ENCODE measurements around the gene TTC27. TPM values are rescaled to one million over a fixed set of nuclear protein-coding genes. Genes with fewer than 3 reads are reported as not detected.
"Not testable (repeated sequence)": the region's sequence is repeated elsewhere in the genome, so short reads cannot be mapped to it uniquely, and the experiment has no call there.

TTC27 gene
- total RNA-seq, 2 donors from 2014 or later = 21.3 to 43.2 TPM

DNA sequence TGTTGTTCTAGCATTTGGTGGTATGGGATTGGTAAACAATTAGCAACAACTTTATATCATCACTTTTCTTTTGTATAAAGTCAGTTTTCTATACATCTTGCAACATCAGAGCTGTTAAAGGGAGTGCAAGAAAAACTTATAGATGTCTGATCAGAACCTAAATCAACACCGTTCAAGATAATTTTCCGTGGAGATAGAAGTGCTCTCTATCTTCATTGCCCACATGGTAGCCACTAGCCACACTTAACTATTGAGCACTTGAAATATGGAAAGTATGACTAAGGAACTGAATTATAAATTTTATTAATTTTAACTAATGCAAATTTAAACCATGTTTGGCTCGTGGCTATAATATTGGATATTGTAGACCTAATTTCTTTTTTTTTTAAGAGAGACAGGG is 5.2 kb downstream of the TTC27 start:
- ATAC-seq (no peak), DNase-seq (ENCODE audit: low spot score) (no peak)
- Mint-ChIP-seq H3K27ac (no peak overlapping the region), H3K27me3 (no peaks in the 10 kb centered on the region), H3K4me1 (ENCODE audit: low read depth in 2 of 2) (peaks cover 11 to 13% of the 10 kb centered on the region in 2 donors), H3K36me3 (peaks cover 18% of the 10 kb centered on the region), H3K4me3 (no peak overlapping the region), H3K9me3 (no peaks in the 10 kb centered on the region)

DNA sequence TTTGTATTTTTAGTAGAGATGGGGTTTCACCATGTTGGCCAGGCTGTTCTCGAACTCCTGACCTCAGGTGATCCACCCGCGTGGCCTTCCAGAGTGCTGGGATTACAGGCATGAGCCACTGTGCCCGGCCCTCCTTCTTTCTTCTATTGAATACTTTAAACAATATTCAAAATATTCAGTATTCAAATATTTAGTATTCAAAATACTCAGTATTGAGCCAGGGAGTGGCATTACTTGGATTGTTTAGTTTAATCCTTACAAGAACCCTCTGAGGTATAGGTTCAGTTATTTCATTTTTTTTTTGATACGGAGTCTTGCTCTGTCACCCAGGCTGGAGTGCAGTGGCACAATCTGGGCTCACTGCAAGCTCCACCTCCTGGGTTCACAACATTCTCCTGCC is 10.7 kb downstream of the TTC27 start:
- H3K27me3 Mint-ChIP-seq; H3K9me3 Mint-ChIP-seq; H3K4me1 Mint-ChIP-seq (ENCODE audit: low read depth in 2 of 2); DNase-seq (ENCODE audit: low spot score); H3K4me3 Mint-ChIP-seq; ATAC-seq; H3K27ac Mint-ChIP-seq: not testable (repeated sequence)
- H3K36me3 Mint-ChIP-seq = peaks cover 10% of the 10 kb centered on the region

DNA sequence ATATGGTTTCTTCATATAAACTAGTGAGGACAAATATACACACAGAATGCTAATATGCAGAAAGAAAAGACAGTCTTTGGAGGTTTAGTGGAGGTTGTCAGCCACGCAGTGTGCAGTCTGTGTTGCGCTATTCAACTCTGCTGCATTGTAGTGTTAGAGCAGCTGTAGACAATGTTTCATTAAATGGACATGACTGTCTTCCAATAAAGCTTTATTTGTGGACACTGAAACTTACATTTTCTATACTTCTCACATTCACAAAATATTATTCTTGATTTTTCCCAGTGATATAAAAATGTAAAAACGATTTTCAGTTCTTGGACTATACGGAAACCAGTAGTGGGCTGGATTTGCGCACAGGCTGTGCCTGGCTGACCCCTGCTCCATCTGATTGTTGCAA is 13.3 kb downstream of the TTC27 start:
- Mint-ChIP-seq H3K36me3 (peaks cover 4% of the 10 kb centered on the region), H3K4me3 (no peak overlapping the region), H3K27me3 (no peaks in the 10 kb centered on the region), H3K27ac (no peak overlapping the region), H3K4me1 (ENCODE audit: low read depth in 2 of 2) (peaks cover 0 to 3% of the 10 kb centered on the region in 2 donors), H3K9me3 (no peaks in the 10 kb centered on the region)
- no peak for ATAC-seq
- no peak for DNase-seq (ENCODE audit: low spot score)

DNA sequence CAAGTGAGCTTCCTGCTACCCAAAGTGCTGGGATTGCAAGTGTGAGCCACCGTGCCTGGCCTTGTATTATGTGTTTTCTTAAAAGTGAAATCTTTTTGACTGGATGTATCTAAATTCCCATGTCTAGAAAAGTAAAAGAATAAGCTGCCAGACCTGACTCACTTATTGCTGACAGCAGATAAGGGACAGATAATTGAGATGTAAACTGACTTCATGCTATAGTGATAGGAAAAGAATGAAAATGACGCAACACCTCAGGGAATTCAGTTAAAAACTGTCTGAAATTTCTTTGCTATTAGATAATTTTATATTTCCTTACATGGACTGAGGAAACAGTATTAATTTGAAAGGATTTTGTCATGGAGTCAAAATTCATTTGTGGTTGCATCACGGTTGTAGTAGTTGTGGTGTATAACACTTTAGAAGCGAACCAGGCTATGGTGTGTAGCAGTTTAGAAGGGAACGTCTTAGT is 19.4 kb downstream of the TTC27 start:
- ATAC-seq = no peak
- no peaks in the 10 kb centered on the region for H3K9me3 Mint-ChIP-seq
- DNase-seq (ENCODE audit: low spot score) = no peak
- no peaks in the 10 kb centered on the region for H3K27me3 Mint-ChIP-seq
- no peak overlapping the region for H3K27ac Mint-ChIP-seq
- peaks cover 12% of the 10 kb centered on the region for H3K36me3 Mint-ChIP-seq
- H3K4me3 Mint-ChIP-seq = no peak overlapping the region
- no peaks in the 10 kb centered on the region for H3K4me1 Mint-ChIP-seq (ENCODE audit: low read depth in 2 of 2)

DNA sequence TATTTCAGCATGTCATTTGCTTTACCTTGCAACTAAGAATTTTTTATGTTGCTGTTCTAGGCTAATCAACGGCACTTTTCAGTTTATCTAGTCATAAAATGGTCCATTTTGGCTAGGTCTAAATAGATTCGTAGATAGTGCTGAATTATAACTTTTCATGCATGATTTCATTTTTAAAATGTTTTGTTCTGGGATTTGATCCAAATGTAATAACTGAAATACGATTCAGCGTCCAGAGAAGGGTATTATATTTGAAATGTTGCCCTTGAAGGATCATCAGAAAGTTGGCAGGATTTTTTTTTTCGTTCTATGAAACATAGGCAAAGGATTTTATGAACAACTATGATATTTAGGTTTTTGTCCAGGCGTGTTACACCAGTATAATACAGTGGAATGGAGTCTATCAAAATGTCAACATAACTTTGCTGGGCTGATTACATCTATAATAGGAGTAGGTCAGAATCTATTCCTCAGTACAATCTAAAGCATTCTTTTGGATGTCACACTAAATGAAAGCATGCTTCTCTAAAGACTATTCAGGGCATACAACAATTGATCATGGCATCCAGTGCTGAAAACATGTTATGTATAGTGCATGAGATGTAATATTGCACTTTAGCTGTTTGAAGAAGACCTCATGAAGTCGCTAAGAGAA is 24.8 kb downstream of the TTC27 start:
- H3K4me1 Mint-ChIP-seq (ENCODE audit: low read depth in 2 of 2) = no peaks in the 10 kb centered on the region
- no peak overlapping the region for H3K27ac Mint-ChIP-seq
- H3K36me3 Mint-ChIP-seq = peaks cover 12% of the 10 kb centered on the region
- no peak overlapping the region for H3K4me3 Mint-ChIP-seq
- no peaks in the 10 kb centered on the region for H3K27me3 Mint-ChIP-seq
- H3K9me3 Mint-ChIP-seq = no peaks in the 10 kb centered on the region
- DNase-seq (ENCODE audit: low spot score) (no peak), ATAC-seq (no peak)

DNA sequence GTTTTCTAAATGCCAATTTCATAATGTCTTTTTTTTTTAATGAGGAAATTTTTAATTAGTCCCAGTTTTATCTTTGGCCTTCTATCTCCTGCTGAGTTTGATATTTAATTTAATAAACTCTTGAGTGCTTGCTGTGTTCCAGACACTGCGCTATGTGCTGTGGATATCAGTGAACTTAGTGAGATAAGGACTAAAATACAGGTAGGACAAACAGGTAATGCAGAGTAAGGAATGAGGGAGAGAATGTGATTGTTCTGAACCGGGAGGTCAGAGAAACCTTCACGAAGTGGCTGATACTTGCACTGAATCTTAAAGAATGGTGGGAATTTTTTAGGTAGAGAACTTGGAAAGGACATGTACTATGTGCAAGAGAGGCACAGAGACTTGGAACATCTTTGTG is 28.2 kb downstream of the TTC27 start:
- ATAC-seq = no peak
- Mint-ChIP-seq H3K27me3 (no peaks in the 10 kb centered on the region), H3K4me1 (ENCODE audit: low read depth in 2 of 2) (peaks cover 0 to 3% of the 10 kb centered on the region in 2 donors), H3K4me3 (no peak overlapping the region), H3K27ac (no peak overlapping the region), H3K36me3 (peaks cover 13% of the 10 kb centered on the region), H3K9me3 (no peaks in the 10 kb centered on the region)
- DNase-seq (ENCODE audit: low spot score) = no peak

DNA sequence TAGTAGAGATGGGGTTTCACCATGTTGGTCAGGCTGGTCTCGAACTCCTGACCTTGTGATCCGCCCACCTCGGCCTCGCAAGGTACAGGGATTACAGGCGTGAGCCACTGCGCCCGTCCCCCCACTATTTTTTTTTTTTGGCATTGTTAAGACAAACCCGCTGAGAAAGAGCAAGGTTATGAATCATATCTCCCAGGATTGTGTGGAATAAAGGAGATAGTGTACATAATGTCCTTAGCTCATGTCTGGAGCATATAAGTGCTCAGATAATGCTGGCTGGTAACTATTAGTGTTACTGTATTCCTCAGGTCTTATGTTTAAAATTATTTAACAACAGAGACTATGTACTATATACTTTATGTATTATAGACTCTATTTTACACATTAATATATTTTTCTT is 36.0 kb downstream of the TTC27 start:
- no peak overlapping the region for H3K4me3 Mint-ChIP-seq
- DNase-seq (ENCODE audit: low spot score) (no peak), ATAC-seq (no peak)
- no peaks in the 10 kb centered on the region for H3K9me3 Mint-ChIP-seq
- H3K27ac Mint-ChIP-seq = no peak overlapping the region
- no peaks in the 10 kb centered on the region for H3K27me3 Mint-ChIP-seq
- H3K36me3 Mint-ChIP-seq = peaks cover 12% of the 10 kb centered on the region
- H3K4me1 Mint-ChIP-seq (ENCODE audit: low read depth in 2 of 2) = peaks cover 0 to 18% of the 10 kb centered on the region in 2 donors

DNA sequence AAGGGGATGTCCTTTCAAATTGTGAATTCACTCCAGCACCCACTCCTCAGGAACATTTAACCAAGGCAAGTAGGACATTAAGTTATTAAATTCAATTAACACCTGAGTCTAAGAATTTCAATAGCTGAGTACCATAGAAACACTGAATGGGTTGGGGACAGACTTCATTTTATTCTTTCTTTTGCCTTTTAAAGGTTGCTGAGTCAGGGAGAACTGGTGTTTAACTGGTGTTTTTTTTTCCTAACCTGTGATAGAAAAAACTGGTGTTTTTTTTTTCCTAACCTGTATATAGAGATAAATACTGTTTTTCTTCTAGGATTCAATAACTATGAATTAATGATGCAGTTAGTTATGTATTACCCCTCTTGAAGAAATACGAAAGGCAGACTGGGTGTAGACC is 38.9 kb downstream of the TTC27 start:
- H3K27me3 Mint-ChIP-seq = no peaks in the 10 kb centered on the region
- no peak overlapping the region for H3K4me3 Mint-ChIP-seq
- ATAC-seq (no peak), DNase-seq (ENCODE audit: low spot score) (no peak)
- H3K4me1 Mint-ChIP-seq (ENCODE audit: low read depth in 2 of 2) = peaks cover 0 to 8% of the 10 kb centered on the region in 2 donors
- no peak overlapping the region for H3K27ac Mint-ChIP-seq
- no peaks in the 10 kb centered on the region for H3K36me3 Mint-ChIP-seq
- H3K9me3 Mint-ChIP-seq = no peaks in the 10 kb centered on the region

DNA sequence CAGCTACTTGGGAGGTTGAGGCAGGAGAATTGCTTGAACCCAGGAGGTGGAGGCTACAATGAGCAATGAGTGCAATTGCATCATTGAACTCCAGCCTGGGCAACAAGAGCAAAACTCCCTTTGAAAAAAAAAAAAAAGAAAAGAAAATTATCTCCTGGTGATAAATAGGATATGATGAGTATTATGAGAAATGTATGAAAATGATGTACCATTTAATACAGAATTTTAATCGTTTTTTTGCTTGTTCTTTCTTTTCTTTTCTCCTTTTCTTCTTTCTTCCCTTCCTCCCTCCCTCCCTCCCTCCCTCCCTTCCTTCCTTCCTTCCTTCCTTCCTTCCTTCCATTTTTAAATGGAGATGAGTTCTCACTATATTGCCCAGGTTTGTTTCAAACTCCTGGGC is 40.4 kb downstream of the TTC27 start:
- H3K27ac Mint-ChIP-seq = no peak overlapping the region
- H3K4me1 Mint-ChIP-seq (ENCODE audit: low read depth in 2 of 2) = no peaks in the 10 kb centered on the region
- H3K9me3 Mint-ChIP-seq = no peaks in the 10 kb centered on the region
- DNase-seq (ENCODE audit: low spot score) (no peak), ATAC-seq (no peak)
- H3K27me3 Mint-ChIP-seq = no peaks in the 10 kb centered on the region
- H3K4me3 Mint-ChIP-seq = no peak overlapping the region
- no peaks in the 10 kb centered on the region for H3K36me3 Mint-ChIP-seq

DNA sequence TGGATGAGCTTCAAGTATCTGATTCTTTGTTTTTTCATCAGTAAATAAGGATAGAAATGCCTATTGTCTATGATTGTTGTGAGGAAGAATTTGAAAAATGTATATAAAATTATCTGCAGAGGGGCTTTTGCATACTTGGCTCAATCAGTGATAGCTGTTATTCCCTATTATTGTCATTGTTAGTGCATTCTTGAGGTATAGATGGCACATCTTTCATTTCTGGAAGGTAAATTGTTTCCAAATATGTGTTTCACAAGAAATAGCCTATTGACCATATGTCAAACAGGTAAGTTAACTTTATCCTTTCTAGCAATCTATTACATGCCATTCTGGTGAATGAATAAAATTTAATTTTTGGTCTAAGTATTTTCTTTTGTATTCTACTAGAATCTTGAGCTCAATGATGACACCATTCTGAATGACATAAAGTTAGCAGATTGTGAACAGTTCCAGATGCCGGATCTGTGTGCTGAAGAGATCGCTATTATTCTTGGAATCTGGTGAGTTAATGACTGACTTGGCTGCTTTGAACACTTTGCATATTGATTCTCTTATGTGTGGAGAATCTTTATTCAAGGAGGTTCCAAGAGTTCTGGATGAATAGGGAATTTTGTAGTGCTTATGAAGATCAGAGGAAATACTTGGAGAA is 44.2 kb downstream of the TTC27 start:
- ATAC-seq (no peak), DNase-seq (ENCODE audit: low spot score) (no peak)
- Mint-ChIP-seq H3K4me3 (no peak overlapping the region), H3K27ac (no peak overlapping the region), H3K4me1 (ENCODE audit: low read depth in 2 of 2) (no peaks in the 10 kb centered on the region), H3K27me3 (no peaks in the 10 kb centered on the region), H3K36me3 (no peaks in the 10 kb centered on the region), H3K9me3 (no peaks in the 10 kb centered on the region)

DNA sequence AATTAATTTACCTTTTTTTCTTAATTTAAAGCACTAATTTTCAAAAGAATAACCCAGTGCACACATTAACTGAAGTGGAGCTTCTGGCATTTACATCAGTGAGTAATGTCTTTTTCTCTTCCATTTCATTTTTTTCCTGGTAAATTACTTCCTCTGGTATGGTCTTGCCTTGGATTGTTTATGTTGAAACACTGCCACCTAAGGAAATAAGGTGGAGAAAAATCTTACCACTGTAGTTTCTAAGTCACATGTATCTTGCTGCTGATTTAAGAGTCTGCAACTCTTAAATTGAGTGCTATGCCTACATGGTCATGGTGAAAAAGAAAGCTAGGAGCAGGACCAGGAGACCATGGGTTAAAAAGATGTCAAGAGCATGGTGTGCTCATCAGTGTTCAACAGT is 51.0 kb downstream of the TTC27 start:
- no peaks in the 10 kb centered on the region for H3K4me1 Mint-ChIP-seq (ENCODE audit: low read depth in 2 of 2)
- H3K27ac Mint-ChIP-seq = no peak overlapping the region
- no peak overlapping the region for H3K4me3 Mint-ChIP-seq
- H3K36me3 Mint-ChIP-seq = peaks cover 5% of the 10 kb centered on the region
- no peaks in the 10 kb centered on the region for H3K9me3 Mint-ChIP-seq
- DNase-seq (ENCODE audit: low spot score) (no peak), ATAC-seq (no peak)
- H3K27me3 Mint-ChIP-seq = no peaks in the 10 kb centered on the region

DNA sequence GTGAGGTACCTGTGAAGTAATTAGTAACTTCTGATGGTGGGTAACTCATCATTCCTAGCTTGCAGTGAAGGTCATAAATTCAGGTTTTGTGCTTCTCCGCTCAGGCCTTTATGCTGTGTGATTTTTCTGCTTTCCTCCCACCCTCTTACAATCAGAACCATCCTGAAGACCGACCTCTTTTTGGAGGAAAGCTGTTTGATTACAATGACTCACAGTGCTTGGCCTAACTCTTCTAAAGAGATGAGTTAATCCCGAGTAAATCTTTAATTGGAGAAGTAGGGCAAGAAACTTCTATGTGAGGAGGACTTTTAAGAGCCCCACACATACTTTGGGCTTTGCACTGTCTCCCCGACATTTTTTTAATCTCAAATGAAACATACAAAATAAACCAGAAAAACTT is 53.1 kb downstream of the TTC27 start:
- DNase-seq (ENCODE audit: low spot score) (no peak), ATAC-seq (no peak)
- Mint-ChIP-seq H3K36me3 (peaks cover 5% of the 10 kb centered on the region), H3K27ac (no peak overlapping the region), H3K4me1 (ENCODE audit: low read depth in 2 of 2) (no peaks in the 10 kb centered on the region), H3K27me3 (no peaks in the 10 kb centered on the region), H3K9me3 (no peaks in the 10 kb centered on the region), H3K4me3 (no peak overlapping the region)

DNA sequence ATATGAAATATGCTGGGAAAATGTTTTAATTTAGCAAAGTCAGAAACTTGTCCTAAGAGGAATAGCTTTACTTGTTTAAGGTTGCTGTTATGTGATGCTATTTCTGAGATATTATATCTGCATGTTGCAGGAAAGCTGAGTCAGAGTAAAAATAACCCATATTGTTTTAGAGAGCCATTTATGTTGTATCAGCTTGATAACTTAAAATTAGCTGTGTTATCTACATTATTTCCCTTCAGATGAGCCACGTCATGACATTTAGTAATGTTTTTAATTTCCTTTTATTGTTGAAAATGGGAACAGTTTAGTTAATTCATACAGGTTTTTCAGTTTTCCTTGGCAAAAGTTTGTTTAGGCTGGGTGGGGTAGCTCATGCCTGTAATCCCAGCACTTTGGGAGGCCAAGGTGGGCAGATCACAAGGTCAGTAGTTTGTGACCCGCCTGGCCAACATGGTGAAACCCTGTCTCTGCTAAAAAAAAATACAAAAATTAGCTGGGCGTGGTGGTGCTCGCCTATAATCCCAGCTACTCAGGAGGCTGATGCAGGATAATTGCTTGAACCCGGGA is 55.8 kb downstream of the TTC27 start:
- Mint-ChIP-seq H3K4me3 (no peak overlapping the region), H3K27me3 (no peaks in the 10 kb centered on the region)
- ATAC-seq = no peak

DNA sequence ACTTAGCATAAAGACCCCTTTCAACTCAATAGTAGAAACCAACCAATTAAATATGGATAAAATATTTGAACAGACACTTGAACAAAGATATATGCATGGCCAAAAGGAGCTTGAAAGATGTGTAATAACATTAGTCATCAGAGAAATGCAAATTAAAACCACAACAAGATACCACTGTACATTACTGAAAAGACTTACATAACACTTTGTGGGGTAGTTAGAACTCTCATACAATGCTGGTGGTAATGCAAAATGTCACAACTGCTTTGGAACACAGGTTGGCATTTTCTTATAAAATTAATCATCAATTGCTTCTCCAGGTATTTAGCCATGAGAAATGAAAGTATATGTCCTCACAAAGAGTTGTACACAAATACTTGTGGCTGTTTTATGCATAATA is 60.7 kb downstream of the TTC27 start:
- ATAC-seq = peak; percentile 80 to 84
- Mint-ChIP-seq H3K27ac (no peak overlapping the region), H3K4me3 (no peak overlapping the region), H3K36me3 (no peaks in the 10 kb centered on the region), H3K27me3 (no peaks in the 10 kb centered on the region), H3K4me1 (ENCODE audit: low read depth in 2 of 2) (peaks cover 7 to 16% of the 10 kb centered on the region in 2 donors), H3K9me3 (no peaks in the 10 kb centered on the region)
- no peak for DNase-seq (ENCODE audit: low spot score)

More for the DNA sequence above, 55.8 kb downstream of the TTC27 start:
- Mint-ChIP-seq H3K36me3 (peaks cover 5% of the 10 kb centered on the region), H3K9me3 (no peaks in the 10 kb centered on the region), H3K27ac (no peak overlapping the region), H3K4me1 (ENCODE audit: low read depth in 2 of 2) (peaks cover 5 to 9% of the 10 kb centered on the region in 2 donors)
- DNase-seq (ENCODE audit: low spot score) = no peak
